Activated naive CD8-positive, alpha-beta T cell treated with anti-CD3 and anti-CD28 coated beads for 36 hours (primary cell): ENCODE measurements around the gene SLC25A44. TPM values are rescaled to one million over a fixed set of nuclear protein-coding genes. Genes with fewer than 3 reads are reported as not detected.
A peak's percentile ranks its signal among the peaks of the same experiment; 100 is the strongest.
"Not testable (repeated sequence)": the region's sequence is repeated elsewhere in the genome, so short reads cannot be mapped to it uniquely, and the experiment has no call there.

Experiments used
- DNase-seq: peaks from one replicate; pipeline ENCODE4 v3.0.0; 2021
- H3K27ac Mint-ChIP-seq: one replicate; pipeline ENCODE4 v1.8.0; 2022; ENCODE audit warnings: mild to moderate bottlenecking, moderate library complexity, mixed read lengths
- H3K27me3 Mint-ChIP-seq: one replicate; pipeline ENCODE4 v1.8.0; 2022; ENCODE audit warnings: mild to moderate bottlenecking, mixed read lengths
- H3K36me3 Mint-ChIP-seq: one replicate; pipeline ENCODE4 v1.8.0; 2021; ENCODE audit warnings: mild to moderate bottlenecking, mixed read lengths
- H3K4me1 Mint-ChIP-seq: one replicate; pipeline ENCODE4 v1.8.0; 2021; ENCODE audit warnings: mixed read lengths
- H3K4me3 Mint-ChIP-seq: one replicate; pipeline ENCODE4 v1.8.0; 2022; ENCODE audit warnings: mild to moderate bottlenecking, moderate library complexity, mixed read lengths
- H3K9me3 Mint-ChIP-seq: one replicate; pipeline ENCODE4 v1.8.0; 2022; ENCODE audit warnings: mixed read lengths
- total RNA-seq, 2 experiments: library from RNA; stranded (reverse); gene quantifications; one replicate each; pipeline ENCODE4 v1.2.3, GENCODE V29; 2021

The SLC25A44 gene
- total RNA-seq, 2 experiments from 2014 or later = 55.0 to 60.7 TPM

GRCh38 chr1:156180471-156180870 is 13.4 kb upstream of the SLC25A44 start:
- Mint-ChIP-seq H3K9me3 (no peaks in the 10 kb centered on the region), H3K27ac (no peak overlapping the region), H3K36me3 (peaks cover 6% of the 10 kb centered on the region), H3K4me1 (peaks cover 10% of the 10 kb centered on the region), H3K27me3 (no peaks in the 10 kb centered on the region), H3K4me3 (no peak overlapping the region)
- DNase-seq = no peak

- peaks cover 13% of the 10 kb centered on the region for H3K4me1 Mint-ChIP-seq
- not testable (repeated sequence) for H3K27me3 Mint-ChIP-seq, H3K36me3 Mint-ChIP-seq, H3K9me3 Mint-ChIP-seq, H3K4me3 Mint-ChIP-seq, DNase-seq, H3K27ac Mint-ChIP-seq
Measured at GRCh38 chr1:156181391-156181924, 12.4 kb upstream of the SLC25A44 start.

DNA sequence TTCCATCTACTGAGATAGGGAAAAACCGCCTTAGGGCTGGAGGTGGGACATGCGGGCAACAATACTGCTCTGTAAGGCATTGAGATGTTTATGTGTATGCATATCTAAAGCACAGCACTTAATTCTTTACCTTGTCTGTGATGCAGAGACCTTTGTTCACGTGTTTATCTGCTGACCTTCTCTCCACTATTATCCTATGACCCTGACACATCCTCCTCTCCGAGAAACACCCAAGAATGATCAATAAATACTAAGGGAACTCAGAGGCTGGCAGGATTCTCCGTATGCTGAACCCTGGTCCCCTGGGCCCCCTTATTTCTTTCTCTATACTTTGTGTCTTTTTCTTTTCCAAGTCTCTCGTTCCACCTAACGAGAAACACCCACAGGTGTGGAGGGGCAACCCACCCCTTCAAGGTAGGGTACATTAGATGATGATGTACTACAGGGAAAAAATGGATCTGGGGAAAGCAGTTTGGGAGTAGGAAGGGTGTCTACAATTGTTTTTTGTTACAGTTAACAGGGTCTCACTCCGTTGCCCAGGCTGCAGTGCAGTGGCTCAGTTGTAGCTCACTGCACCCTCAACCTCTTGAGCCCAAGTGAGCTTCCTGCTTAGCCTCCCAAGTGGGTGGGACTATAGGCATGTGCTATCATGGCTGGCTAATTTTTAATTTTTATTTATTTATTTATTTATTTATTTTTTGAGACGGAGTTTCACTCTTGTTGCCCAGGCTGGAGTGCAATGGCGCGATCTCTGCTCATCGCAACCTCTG is 11.7 kb upstream of the SLC25A44 start:
- DNase-seq, H3K9me3 Mint-ChIP-seq, H3K27ac Mint-ChIP-seq, H3K27me3 Mint-ChIP-seq, H3K36me3 Mint-ChIP-seq, H3K4me3 Mint-ChIP-seq: not testable (repeated sequence)
- H3K4me1 Mint-ChIP-seq = peaks cover 13% of the 10 kb centered on the region

DNA sequence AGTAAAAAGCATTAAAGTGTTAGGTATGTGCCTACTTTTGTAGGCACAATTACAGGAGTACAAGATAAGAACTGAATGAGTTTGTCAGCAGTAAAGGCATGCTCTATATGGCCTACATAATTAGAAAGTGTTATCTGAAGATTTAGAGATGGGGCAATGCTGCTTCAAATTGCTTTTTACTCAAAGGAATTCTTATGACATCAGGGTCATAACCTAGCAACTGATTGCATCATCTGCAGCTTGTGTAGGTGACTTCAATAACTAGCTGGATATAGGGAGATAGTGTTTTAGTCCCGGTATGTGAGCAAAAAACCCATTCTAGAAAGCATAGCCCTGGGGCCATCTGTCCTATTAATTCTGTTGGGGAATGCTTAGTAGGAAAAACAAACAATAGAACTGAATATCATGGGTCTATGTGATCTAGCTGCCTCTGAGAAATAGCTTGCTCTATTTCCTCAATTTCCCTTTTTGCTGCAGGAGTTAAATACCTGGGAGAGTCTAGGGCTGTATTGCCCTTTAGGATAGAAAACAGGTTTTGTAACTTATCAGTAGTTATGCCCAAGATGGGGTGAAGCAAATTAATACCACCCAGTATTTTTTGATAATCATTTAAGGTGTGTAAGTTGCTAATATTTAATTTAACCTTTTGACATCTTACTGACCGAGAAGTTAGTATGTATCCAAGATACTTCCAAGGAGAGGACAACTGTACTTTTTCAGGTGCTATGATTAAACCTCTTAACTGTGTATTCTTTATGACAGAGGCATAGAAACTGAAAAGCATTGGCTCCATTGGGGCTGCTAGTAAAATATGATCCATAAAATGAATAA is 7.3 kb upstream of the SLC25A44 start:
- not testable (repeated sequence) for H3K27me3 Mint-ChIP-seq, H3K4me3 Mint-ChIP-seq, H3K36me3 Mint-ChIP-seq, DNase-seq, H3K4me1 Mint-ChIP-seq, H3K27ac Mint-ChIP-seq
- H3K9me3 Mint-ChIP-seq = peaks cover 12% of the 10 kb centered on the region

- DNase-seq, H3K27ac Mint-ChIP-seq, H3K4me3 Mint-ChIP-seq, H3K27me3 Mint-ChIP-seq: not testable (repeated sequence)
- peaks cover 20% of the 10 kb centered on the region for H3K4me1 Mint-ChIP-seq
- H3K36me3 Mint-ChIP-seq = peaks cover 13% of the 10 kb centered on the region
- H3K9me3 Mint-ChIP-seq = peaks cover 12% of the 10 kb centered on the region
Measured at GRCh38 chr1:156190265-156190664, 3.6 kb upstream of the SLC25A44 start.

DNA sequence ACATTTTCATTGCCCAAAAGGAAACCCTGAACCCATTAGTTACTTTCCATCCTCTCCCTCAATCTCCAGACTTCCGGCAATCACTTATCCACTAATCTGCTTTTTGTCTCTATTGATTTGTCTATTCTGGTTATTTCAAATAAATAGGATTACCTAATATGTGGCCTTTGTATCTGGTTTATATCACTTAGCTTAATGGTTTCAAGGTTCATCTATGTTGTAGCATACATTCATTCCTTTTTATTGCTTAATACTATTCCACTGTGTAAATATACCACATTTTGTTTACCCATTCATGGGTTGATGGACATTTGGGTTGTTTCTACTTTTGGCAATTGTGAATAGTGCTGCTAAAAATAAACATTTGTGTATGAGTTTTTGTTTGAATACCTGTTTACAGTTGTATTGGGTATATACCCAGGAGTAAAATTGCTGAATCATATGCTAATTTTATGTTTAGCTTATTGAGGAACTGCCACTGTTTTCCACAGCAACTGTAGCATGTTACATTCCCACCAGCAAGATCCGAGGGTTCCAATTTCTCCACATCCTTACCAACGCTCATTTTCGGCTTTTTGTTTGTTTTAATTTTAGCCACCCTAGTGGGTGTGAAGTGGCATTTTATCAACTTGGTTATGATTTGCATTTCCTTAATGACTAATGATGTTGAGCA is 2.5 kb upstream of the SLC25A44 start:
- Mint-ChIP-seq H3K9me3 (peaks cover 12% of the 10 kb centered on the region), H3K4me1 (peaks cover 29% of the 10 kb centered on the region), H3K27me3 (no peaks in the 10 kb centered on the region), H3K27ac (no peak overlapping the region), H3K4me3 (no peak overlapping the region), H3K36me3 (peaks cover 24% of the 10 kb centered on the region)
- DNase-seq = no peak

DNA sequence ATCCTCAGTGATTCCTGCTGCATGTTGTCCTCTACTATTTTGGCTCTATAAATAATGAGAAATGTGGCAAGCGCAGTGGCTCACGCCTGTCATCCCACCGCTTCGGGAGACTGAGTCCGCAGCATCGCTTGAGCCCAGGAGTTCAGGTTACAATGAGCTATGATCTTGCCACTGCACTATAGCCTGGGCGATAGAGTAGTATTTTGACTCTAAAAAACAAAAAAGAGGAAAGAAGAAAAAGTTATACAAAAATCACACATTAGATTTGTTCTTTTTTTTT is 756 bp upstream of the SLC25A44 start:
- peak overlapping the region; percentile 100 for H3K4me3 Mint-ChIP-seq
- H3K27me3 Mint-ChIP-seq = no peaks in the 10 kb centered on the region
- H3K9me3 Mint-ChIP-seq = peaks cover 5% of the 10 kb centered on the region
- H3K36me3 Mint-ChIP-seq = peaks cover 30% of the 10 kb centered on the region
- H3K4me1 Mint-ChIP-seq = peaks cover 45% of the 10 kb centered on the region
- peak overlapping the region; percentile 96 for H3K27ac Mint-ChIP-seq
- DNase-seq = no peak

GRCh38 chr1:156194300-156194652 is 372 bp downstream of the SLC25A44 start:
- Mint-ChIP-seq H3K27ac (peak overlapping the region; percentile 96), H3K27me3 (no peaks in the 10 kb centered on the region), H3K9me3 (peaks cover 2% of the 10 kb centered on the region), H3K4me1 (peaks cover 56% of the 10 kb centered on the region), H3K36me3 (peaks cover 37% of the 10 kb centered on the region), H3K4me3 (peak overlapping the region; percentile 100)
- no peak for DNase-seq

DNA sequence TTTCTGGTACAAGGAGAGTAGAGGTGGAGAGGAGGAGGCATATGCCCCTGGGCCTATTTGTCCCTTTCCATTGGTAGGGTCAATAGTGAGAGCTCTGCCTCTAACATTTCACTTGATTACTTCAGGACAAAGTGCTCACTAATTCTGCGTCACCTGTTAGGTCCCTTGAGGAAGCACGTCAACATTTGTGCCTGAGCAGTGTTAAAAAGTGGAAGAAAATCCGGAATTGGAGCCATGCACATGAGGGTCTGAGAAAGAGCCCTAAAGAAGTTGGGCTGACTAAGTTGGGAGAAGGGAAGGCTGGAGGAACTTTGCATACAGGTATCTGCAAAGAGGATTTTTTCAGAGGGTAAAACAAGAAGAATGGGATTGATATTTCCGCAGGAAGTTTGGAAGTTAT is 1.9 kb downstream of the SLC25A44 start:
- Mint-ChIP-seq H3K27ac (peak overlapping the region; percentile 43), H3K4me1 (peaks cover 70% of the 10 kb centered on the region), H3K4me3 (peak overlapping the region; percentile 100), H3K36me3 (peaks cover 50% of the 10 kb centered on the region), H3K27me3 (no peaks in the 10 kb centered on the region), H3K9me3 (no peaks in the 10 kb centered on the region)
- no peak for DNase-seq

DNA sequence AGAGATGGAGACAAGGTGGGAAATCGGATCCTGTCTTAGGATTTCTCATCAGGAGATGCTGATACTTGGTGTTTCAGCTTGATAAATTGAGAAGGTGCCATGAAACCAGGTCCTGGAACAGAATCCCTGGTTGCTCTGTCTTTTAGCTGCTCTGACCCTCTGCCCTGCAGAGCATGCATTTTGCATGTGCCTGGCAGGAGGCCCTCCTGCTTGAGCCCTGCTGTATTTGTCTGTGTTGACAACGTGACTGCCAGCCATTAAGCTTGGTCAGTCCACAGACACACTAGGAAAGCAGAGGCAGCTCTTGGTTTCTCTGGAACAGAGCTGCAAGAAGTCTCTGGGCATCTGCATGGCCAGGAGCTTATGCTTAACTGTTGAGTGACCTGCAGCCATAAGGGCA is 2.5 kb downstream of the SLC25A44 start:
- Mint-ChIP-seq H3K4me1 (peaks cover 70% of the 10 kb centered on the region), H3K36me3 (peaks cover 50% of the 10 kb centered on the region)
- no peak for DNase-seq

GRCh38 chr1:156198831-156199349 is 5.0 kb downstream of the SLC25A44 start:
- peak; percentile 35 for DNase-seq
- Mint-ChIP-seq H3K27me3 (no peaks in the 10 kb centered on the region), H3K36me3 (peaks cover 46% of the 10 kb centered on the region), H3K9me3 (no peaks in the 10 kb centered on the region), H3K4me3 (peak overlapping the region; percentile 68), H3K27ac (peak overlapping the region; percentile 96), H3K4me1 (peaks cover 61% of the 10 kb centered on the region)

More for the DNA sequence above, 2.5 kb downstream of the SLC25A44 start:
- H3K4me3 Mint-ChIP-seq = peak overlapping the region; percentile 100
- no peaks in the 10 kb centered on the region for H3K27me3 Mint-ChIP-seq
- peak overlapping the region; percentile 57 for H3K27ac Mint-ChIP-seq
- H3K9me3 Mint-ChIP-seq = no peaks in the 10 kb centered on the region

DNA sequence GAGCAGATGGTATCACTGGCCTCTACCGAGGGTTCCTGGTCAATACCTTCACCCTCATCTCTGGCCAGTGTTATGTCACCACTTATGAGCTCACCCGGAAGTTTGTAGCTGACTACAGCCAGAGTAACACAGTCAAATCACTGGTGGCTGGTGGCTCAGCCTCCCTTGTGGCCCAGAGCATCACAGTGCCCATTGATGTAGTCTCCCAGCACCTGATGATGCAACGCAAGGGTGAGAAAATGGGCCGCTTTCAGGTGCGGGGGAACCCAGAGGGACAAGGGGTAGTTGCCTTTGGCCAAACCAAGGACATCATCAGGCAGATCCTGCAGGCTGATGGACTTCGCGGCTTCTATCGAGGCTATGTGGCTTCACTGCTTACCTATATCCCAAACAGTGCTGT is 6.1 kb downstream of the SLC25A44 start:
- H3K27me3 Mint-ChIP-seq = no peaks in the 10 kb centered on the region
- peak overlapping the region; percentile 68 for H3K4me3 Mint-ChIP-seq
- no peaks in the 10 kb centered on the region for H3K9me3 Mint-ChIP-seq
- no peak for DNase-seq
- H3K27ac Mint-ChIP-seq = peak overlapping the region; percentile 96
- peaks cover 52% of the 10 kb centered on the region for H3K4me1 Mint-ChIP-seq
- H3K36me3 Mint-ChIP-seq = peaks cover 41% of the 10 kb centered on the region

DNA sequence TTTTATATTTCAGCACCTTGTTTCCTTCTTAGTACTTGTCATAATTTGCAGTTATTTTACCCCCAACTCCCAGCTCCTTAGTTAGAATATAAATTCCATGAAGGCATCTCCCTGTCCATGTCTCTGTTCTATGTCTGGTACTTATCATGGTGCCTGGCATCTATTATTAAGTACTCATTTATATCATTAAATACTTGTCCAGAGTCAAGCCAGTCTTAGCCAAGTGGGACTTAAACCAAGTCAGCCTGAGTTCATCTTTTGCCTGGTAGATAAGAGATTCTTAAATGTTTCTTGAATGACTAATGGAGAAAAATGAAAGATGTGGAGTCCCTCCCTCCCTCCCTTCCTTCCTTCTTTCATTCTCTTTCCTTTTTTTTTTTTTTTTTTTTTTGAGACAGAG is 9.4 kb downstream of the SLC25A44 start:
- H3K9me3 Mint-ChIP-seq = no peaks in the 10 kb centered on the region
- peaks cover 36% of the 10 kb centered on the region for H3K36me3 Mint-ChIP-seq
- H3K27ac Mint-ChIP-seq = peak overlapping the region; percentile 46
- H3K27me3 Mint-ChIP-seq = no peaks in the 10 kb centered on the region
- H3K4me1 Mint-ChIP-seq = peaks cover 28% of the 10 kb centered on the region
- DNase-seq = no peak
- H3K4me3 Mint-ChIP-seq = no peak overlapping the region

GRCh38 chr1:156204686-156205085 is 10.8 kb downstream of the SLC25A44 start:
- Mint-ChIP-seq H3K36me3 (peaks cover 30% of the 10 kb centered on the region), H3K4me1 (peaks cover 14% of the 10 kb centered on the region), H3K9me3 (no peaks in the 10 kb centered on the region), H3K27ac (no peak overlapping the region), H3K27me3 (no peaks in the 10 kb centered on the region), H3K4me3 (no peak overlapping the region)
- no peak for DNase-seq

DNA sequence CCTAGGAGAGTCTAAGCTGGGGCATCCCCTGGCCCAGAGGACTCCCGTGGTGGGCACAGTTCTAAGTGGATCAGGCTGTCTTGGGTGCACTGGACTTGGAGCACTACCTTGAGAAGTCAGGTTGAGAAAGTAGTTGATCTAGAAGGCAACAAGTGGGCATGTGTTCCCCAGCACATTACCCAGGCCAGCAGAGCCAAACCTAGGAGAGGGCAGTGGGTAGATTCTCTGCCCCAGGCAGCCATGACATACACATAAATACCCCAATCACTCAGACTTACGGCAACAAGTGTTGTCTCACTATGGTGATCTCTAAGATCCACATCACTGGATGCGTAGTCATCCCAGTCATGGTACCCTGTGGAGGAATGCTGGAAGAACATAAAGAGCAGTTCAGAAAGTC is 17.3 kb downstream of the SLC25A44 start:
- H3K9me3 Mint-ChIP-seq = no peaks in the 10 kb centered on the region
- H3K27me3 Mint-ChIP-seq = no peaks in the 10 kb centered on the region
- H3K36me3 Mint-ChIP-seq = peaks cover 50% of the 10 kb centered on the region
- DNase-seq = no peak
- peaks cover 29% of the 10 kb centered on the region for H3K4me1 Mint-ChIP-seq
- H3K27ac Mint-ChIP-seq = peak overlapping the region; percentile 34
- H3K4me3 Mint-ChIP-seq = no peak overlapping the region
